Immature natural killer cell (primary cell): Measurements from ENCODE around the gene TDG. TPM values are rescaled to one million over a fixed set of nuclear protein-coding genes. Genes with fewer than 3 reads are reported as not detected.

Source experiments
- DNase-seq, 3 donors: peaks; one replicate each; pipeline ENCODE4 v3.0.0; 2022; ENCODE audit warnings: mixed read lengths in 1 of 3
- H3K27ac Mint-ChIP-seq, 6 donors: one replicate each; pipeline ENCODE4 v1.8.0; 2020; ENCODE audit warnings: mixed read lengths in 6 of 6, mild to moderate bottlenecking in 5 of 6, inconsistent platforms in 4 of 6, moderate library complexity in 3 of 6
- H3K27me3 Mint-ChIP-seq, 3 donors: one replicate each; pipeline ENCODE4 v1.8.0; 2020 to 2021; ENCODE audit warnings: low read depth in 3 of 3, mild to moderate bottlenecking in 3 of 3, mixed read lengths in 3 of 3, moderate library complexity in 3 of 3, inconsistent platforms in 1 of 3
- H3K36me3 Mint-ChIP-seq, 3 donors: one replicate each; pipeline ENCODE4 v1.8.0; 2020; ENCODE audit warnings: mixed read lengths in 3 of 3, inconsistent platforms in 2 of 3, mild to moderate bottlenecking in 2 of 3
- H3K4me1 Mint-ChIP-seq, 2 donors: one replicate each; pipeline ENCODE4 v1.8.0; 2020; ENCODE audit warnings: inconsistent platforms in 2 of 2, mild to moderate bottlenecking in 2 of 2, mixed read lengths in 2 of 2, moderate library complexity in 1 of 2
- H3K4me3 Mint-ChIP-seq, 5 donors: one replicate each; pipeline ENCODE4 v1.8.0; 2020; ENCODE audit warnings: mild to moderate bottlenecking in 5 of 5, mixed read lengths in 5 of 5, inconsistent platforms in 3 of 5, moderate library complexity in 3 of 5
- H3K9me3 Mint-ChIP-seq, 6 donors: one replicate each; pipeline ENCODE4 v1.8.0; 2020; ENCODE audit warnings: mild to moderate bottlenecking in 6 of 6, mixed read lengths in 6 of 6, inconsistent platforms in 4 of 6, moderate library complexity in 3 of 6
- polyA plus RNA-seq, 3 donors: library from polyadenylated mRNA; unstranded; fragments of 300-500 nt; fragmentation: Illumina TruSeq; gene quantifications; one replicate each; pipeline ENCODE4 v1.2.3, GENCODE V29; 2021

Gene TDG
- 10 to 100 TPM; 26.6 to 30.1 (median 26.8) TPM for polyA plus RNA-seq

- Mint-ChIP-seq H3K9me3 (no peaks in the 10 kb centered on the region), H3K27ac (peak within 1 kb of the TSS; percentile 98 to 100 (median 100)), H3K4me1 (peaks cover 40 to 64% of the 10 kb centered on the region in 2 donors), H3K4me3 (peak within 1 kb of the TSS; percentile 98 to 99 (median 99)), H3K36me3 (no peaks in the 10 kb centered on the region), H3K27me3 (peaks cover 5 to 11% (median 5%) of the 10 kb centered on the region in 3 donors)
- peak; percentile 97 to 98 (median 98) for DNase-seq
These were observed at the start of gene TDG for GRCh38 chr12:103965590-103966504. Gene TDG (plus strand): TSS chr12:103965872. CDS start chr12:103966038, 166 bp downstream.

- Mint-ChIP-seq H3K27ac (no peak overlapping the region), H3K4me1 (no peaks in the 10 kb centered on the region), H3K4me3 (no peak overlapping the region), H3K36me3 (peaks cover 0 to 3% (median 0%) of the 10 kb centered on the region in 3 donors), H3K9me3 (peaks cover 0 to 6% (median 1%) of the 10 kb centered on the region in 6 donors), H3K27me3 (peaks cover 2 to 8% (median 2%) of the 10 kb centered on the region in 3 donors)
- DNase-seq: no peak
These were observed 47.8 kb upstream of the TDG start for GRCh38 chr12:103917873-103918272.

DNA sequence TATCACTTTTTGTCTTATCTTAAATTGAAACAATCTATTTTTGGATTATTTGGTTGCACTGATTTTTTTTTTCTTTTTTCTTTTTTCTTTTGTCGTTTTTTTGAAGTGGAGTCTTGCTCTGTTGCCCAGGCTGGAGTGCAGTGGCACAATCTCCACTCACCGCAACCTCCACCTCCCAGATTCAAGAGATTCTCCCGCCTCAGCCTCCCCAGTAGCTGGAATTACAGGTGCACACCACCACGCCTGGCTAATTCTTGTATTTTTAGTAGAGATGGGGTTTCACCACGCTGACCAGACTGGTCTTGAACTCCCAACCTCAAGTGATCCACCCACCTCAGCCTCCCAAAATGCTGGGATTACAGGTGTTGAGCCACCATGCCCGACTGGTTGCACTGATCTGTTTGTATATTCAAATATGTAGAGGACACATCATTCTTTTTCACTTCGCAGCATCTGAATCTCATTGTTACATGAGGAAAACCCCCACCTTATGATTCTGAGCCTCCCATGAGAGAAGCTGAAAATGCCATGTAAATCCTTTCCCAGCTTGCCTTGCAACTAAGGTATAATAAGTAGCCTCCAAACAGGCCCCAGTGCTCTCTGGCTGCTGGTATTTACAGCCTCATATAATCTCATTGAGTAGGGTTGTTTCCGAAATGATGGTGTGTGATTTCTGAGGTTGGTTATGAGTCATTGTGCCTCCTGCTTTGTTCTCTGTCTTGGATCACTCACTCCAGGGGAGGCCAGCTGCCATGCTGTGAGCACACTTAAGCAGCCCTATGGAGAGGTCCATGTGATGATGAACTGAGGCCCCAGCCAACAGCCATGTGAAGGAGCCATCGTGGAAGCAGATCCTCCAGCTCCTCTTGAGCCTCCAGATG is 40.7 kb upstream of the TDG start:
- Mint-ChIP-seq H3K4me3 (no peak overlapping the region), H3K9me3 (peaks cover 0 to under 1% (median 0%) of the 10 kb centered on the region in 6 donors), H3K27me3 (peaks cover 7 to 20% (median 12%) of the 10 kb centered on the region in 3 donors), H3K36me3 (no peaks in the 10 kb centered on the region), H3K4me1 (peaks cover 22 to 24% of the 10 kb centered on the region in 2 donors), H3K27ac (no peak overlapping the region)
- DNase-seq: no peak

GRCh38 chr12:103928682-103929045 is 37.0 kb upstream of the TDG start:
- H3K9me3 Mint-ChIP-seq: peaks cover 0 to 3% (median 0%) of the 10 kb centered on the region in 6 donors
- H3K27me3 Mint-ChIP-seq: peaks cover 18 to 32% (median 29%) of the 10 kb centered on the region in 3 donors
- DNase-seq: peak; percentile 47 to 60 (median 59)
- peak overlapping the region; percentile 92 to 99 (median 96) for H3K4me3 Mint-ChIP-seq
- peaks cover 0 to 10% (median 6%) of the 10 kb centered on the region in 3 donors for H3K36me3 Mint-ChIP-seq
- peak overlapping the region; percentile 99 to 100 (median 100) for H3K27ac Mint-ChIP-seq
- H3K4me1 Mint-ChIP-seq: peaks cover 50 to 56% of the 10 kb centered on the region in 2 donors

DNA sequence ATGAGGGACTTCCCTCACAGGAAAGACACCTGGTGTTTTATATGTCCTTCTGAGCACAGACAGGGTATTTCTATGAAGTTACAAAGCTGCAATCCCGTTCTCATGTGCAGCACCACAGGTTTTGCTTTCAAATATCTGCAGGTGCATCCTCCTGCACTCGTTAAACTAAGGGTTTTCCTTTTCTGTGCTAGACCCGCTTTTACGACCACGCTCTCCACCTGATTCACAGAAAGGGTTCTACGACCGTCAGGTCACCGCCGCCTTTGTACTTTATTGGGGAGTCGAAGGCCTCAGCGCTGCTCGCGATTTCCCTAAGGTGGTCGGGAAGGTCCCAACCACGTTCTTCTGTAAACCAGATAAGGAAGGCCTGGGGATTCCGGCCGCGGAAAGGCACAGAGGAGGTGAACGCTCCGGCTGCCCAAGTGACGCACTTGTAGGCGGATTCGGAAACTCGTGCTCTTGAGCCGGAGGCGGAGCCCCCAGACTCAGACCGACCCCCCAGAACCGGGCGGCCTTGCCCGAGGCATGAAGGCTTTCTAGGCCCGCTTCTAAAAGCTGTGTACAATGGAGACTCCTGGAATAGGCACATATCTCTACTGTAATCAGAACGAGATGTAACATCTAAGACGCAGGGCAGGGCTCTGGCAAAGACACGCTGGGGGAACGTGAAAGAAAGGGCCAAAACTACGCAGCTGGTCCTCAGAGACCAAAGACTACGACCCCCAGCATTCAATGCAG is 36.5 kb upstream of the TDG start:
- Mint-ChIP-seq H3K27me3 (peaks cover 18 to 32% (median 29%) of the 10 kb centered on the region in 3 donors), H3K4me1 (peaks cover 54 to 62% of the 10 kb centered on the region in 2 donors), H3K9me3 (peaks cover 0 to 3% (median 0%) of the 10 kb centered on the region in 6 donors), H3K4me3 (peak overlapping the region; percentile 92 to 99 (median 96)), H3K36me3 (peaks cover 2 to 13% (median 6%) of the 10 kb centered on the region in 3 donors), H3K27ac (peak overlapping the region; percentile 99 to 100 (median 100))
- peak; percentile 92 for DNase-seq

DNA sequence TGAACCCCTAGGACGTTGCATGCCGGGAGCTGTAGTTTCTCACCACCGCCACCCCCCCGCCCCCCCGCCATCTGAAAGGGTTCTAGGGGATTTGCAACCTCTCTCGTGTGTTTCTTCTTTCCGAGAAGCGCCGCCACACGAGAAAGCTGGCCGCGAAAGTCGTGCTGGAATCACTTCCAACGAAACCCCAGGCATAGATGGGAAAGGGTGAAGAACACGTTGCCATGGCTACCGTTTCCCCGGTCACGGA is 36.0 kb upstream of the TDG start:
- Mint-ChIP-seq H3K4me3 (peak overlapping the region; percentile 92 to 99 (median 96)), H3K9me3 (peaks cover 0 to 3% (median 0%) of the 10 kb centered on the region in 6 donors), H3K27me3 (peaks cover 18 to 32% (median 29%) of the 10 kb centered on the region in 3 donors), H3K27ac (peak overlapping the region; percentile 99 to 100 (median 100)), H3K4me1 (peaks cover 57 to 67% of the 10 kb centered on the region in 2 donors), H3K36me3 (peaks cover 5 to 16% (median 6%) of the 10 kb centered on the region in 3 donors)
- no peak for DNase-seq

DNA sequence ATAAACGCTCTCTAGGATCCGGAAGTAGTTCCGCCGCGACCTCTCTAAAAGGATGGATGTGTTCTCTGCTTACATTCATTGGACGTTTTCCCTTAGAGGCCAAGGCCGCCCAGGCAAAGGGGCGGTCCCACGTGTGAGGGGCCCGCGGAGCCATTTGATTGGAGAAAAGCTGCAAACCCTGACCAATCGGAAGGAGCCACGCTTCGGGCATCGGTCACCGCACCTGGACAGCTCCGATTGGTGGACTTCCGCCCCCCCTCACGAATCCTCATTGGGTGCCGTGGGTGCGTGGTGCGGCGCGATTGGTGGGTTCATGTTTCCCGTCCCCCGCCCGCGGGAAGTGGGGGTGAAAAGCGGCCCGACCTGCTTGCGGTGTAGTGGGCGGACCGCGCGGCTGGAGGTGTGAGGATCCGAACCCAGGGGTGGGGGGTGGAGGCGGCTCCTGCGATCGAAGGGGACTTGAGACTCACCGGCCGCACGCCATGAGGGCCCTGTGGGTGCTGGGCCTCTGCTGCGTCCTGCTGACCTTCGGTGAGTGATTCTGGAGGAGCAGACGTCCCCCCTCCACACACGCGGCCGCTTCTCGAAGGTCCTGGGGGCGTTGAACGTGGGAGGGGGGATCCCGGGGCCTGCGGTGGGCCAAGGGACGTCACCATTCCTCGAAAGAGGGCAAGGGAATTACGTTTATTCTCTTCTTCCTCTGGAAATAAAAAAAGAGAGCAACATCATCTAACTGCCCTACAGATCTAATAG is 35.5 kb upstream of the TDG start, which contains the start of gene HSP90B1:
HSP90B1 (plus strand) TSS at position 377 of the 753 bp plus-strand sequence; CDS start at position 483, 106 bp downstream.
- peak; percentile 100 for DNase-seq
- Mint-ChIP-seq H3K27ac (peak within 1 kb of the TSS; percentile 99 to 100 (median 100)), H3K27me3 (peaks cover 18 to 32% (median 30%) of the 10 kb centered on the region in 3 donors), H3K9me3 (peaks cover 0 to 3% (median 0%) of the 10 kb centered on the region in 6 donors), H3K4me1 (peaks cover 62 to 72% of the 10 kb centered on the region in 2 donors), H3K4me3 (peak within 1 kb of the TSS; percentile 92 to 99 (median 96)), H3K36me3 (peaks cover 6 to 21% (median 10%) of the 10 kb centered on the region in 3 donors)

GRCh38 chr12:103930787-103931735 is 34.6 kb upstream of the TDG start:
- H3K27me3 Mint-ChIP-seq: peaks cover 18 to 32% (median 30%) of the 10 kb centered on the region in 3 donors
- peak overlapping the region; percentile 99 to 100 (median 100) for H3K27ac Mint-ChIP-seq
- DNase-seq: peak in 1 of 3 donors; percentile 21
- H3K4me1 Mint-ChIP-seq: peaks cover 71 to 80% of the 10 kb centered on the region in 2 donors
- H3K36me3 Mint-ChIP-seq: peaks cover 11 to 28% (median 11%) of the 10 kb centered on the region in 3 donors
- H3K4me3 Mint-ChIP-seq: peak overlapping the region; percentile 92 to 99 (median 96)
- H3K9me3 Mint-ChIP-seq: peaks cover 0 to 3% (median 0%) of the 10 kb centered on the region in 6 donors

GRCh38 chr12:103933237-103933636 is 32.4 kb upstream of the TDG start:
- Mint-ChIP-seq H3K4me1 (peaks cover 66 to 90% of the 10 kb centered on the region in 2 donors), H3K27ac (peak overlapping the region in 2 of 6 donors; percentile 8 to 17), H3K9me3 (peaks cover 0 to 3% (median 0%) of the 10 kb centered on the region in 6 donors), H3K36me3 (peaks cover 13 to 42% (median 14%) of the 10 kb centered on the region in 3 donors), H3K27me3 (peaks cover 18 to 30% (median 26%) of the 10 kb centered on the region in 3 donors), H3K4me3 (no peak overlapping the region)
- DNase-seq: no peak

DNA sequence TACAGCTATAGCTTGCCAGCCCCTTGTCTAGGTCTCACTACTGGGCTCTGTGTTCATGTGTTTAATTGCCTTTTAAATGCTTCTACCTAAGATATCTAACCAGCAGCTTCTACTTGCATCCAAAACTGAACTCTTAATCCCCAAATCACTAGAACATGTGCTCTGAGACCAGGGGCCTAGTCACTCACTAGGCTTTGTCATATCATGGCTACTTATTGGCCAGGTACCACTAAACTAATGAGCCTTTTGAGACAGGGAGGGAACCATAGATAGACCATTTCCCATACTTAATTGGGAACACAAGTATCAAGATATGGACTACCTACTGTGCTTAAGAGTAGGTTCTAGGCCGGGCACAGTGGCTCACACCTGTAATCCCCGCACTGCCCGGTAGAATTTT is 29.0 kb upstream of the TDG start:
- DNase-seq: no peak
- Mint-ChIP-seq H3K27ac (peak overlapping the region in 2 of 6 donors; percentile 32 to 69), H3K27me3 (peaks cover 0 to 4% (median 0%) of the 10 kb centered on the region in 3 donors), H3K4me1 (peaks cover 40 to 73% of the 10 kb centered on the region in 2 donors), H3K4me3 (no peak overlapping the region), H3K9me3 (no peaks in the 10 kb centered on the region), H3K36me3 (peaks cover 30 to 72% (median 30%) of the 10 kb centered on the region in 3 donors)

DNA sequence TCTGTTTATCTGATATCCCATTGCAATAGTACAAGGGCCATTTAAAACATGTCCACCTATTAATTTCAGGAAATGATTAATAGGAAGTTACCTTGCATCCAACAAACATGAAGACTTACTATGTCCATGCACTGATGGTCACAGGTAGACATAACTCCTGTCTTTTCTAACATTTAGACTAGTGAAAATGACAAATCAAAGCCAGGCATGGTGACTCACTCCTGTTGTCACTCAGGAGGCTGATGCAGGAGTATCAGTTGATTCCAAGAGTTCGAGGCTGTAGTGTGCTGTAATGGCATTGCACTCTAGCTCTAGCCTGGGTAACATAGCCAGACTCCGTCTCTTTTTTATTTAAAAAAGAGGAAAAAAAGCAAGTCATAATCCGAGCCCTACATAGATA is 20.7 kb upstream of the TDG start:
- no peak overlapping the region for H3K4me3 Mint-ChIP-seq
- H3K36me3 Mint-ChIP-seq: peaks cover 40 to 83% (median 53%) of the 10 kb centered on the region in 3 donors
- peaks cover 0 to 3% (median 2%) of the 10 kb centered on the region in 3 donors for H3K27me3 Mint-ChIP-seq
- H3K4me1 Mint-ChIP-seq: peaks cover 5 to 14% of the 10 kb centered on the region in 2 donors
- no peaks in the 10 kb centered on the region for H3K9me3 Mint-ChIP-seq
- DNase-seq: no peak
- H3K27ac Mint-ChIP-seq: no peak overlapping the region
